PFSK-1 (cell line): ENCODE results near the gene NDUFAF5.

Experiments used
- FOXP2 ChIP-seq: optimal IDR thresholded peaks from 2 replicates; pipeline ENCODE3; 2011; ENCODE audit warnings: borderline replicate concordance, control low read depth, inconsistent platforms; ENCODE audit not compliant: insufficient read depth; ENCODE audit errors: extremely low read length, extremely low read depth
- POLR2AphosphoS5 ChIP-seq: IDR thresholded peaks from 2 replicates; pipeline ENCODE4 v1.6.1; 2012; ENCODE audit warnings: low read depth, mild to moderate bottlenecking, control low read depth, low read length, moderate library complexity
- REST ChIP-seq, 2 experiments: IDR thresholded peaks; 2 replicates each; pipeline versions ENCODE4 v1.6.1 to v1.8.0; 2011 to 2012; ENCODE audit warnings: low read depth in 2 of 2, low read length in 2 of 2, control low read depth in 1 of 2, inconsistent platforms in 1 of 2, mild to moderate bottlenecking in 1 of 2, moderate library complexity in 1 of 2; ENCODE audit not compliant: insufficient read depth in 1 of 2
- SIN3A ChIP-seq: IDR thresholded peaks from 2 replicates; pipeline ENCODE4 v1.6.1; 2012; ENCODE audit warnings: mild to moderate bottlenecking, low read length, moderate library complexity, borderline replicate concordance; ENCODE audit not compliant: insufficient read depth
- TAF1 ChIP-seq: IDR thresholded peaks from 2 replicates; pipeline ENCODE4 v1.6.1; 2012; ENCODE audit warnings: low read length, control low read depth, borderline replicate concordance; ENCODE audit not compliant: insufficient read depth

- TF ChIP-seq SIN3A (no peak), POLR2AphosphoS5 (no peak), TAF1 (no peak), REST (IDR thresholded peaks at IDR 0.05; ENCODE audit: insufficient read depth in 1 of 2, low read depth in 2 of 2, low read length in 2 of 2) (no peak), FOXP2 (no peak)
Observed at GRCh38 chr20:13749811-13750210, 35.0 kb upstream of the NDUFAF5 start.
